Mesothelial cell of epicardium (in vitro differentiated cells): ENCODE data around the gene TOR4A. TPM values are rescaled to one million over a fixed set of nuclear protein-coding genes. Genes with fewer than 3 reads are reported as not detected.
"Not testable (repeated sequence)": the region's sequence is repeated elsewhere in the genome, so short reads cannot be mapped to it uniquely, and the experiment has no call there.

Experiments
- DNase-seq, 2 experiments: peaks; one replicate each; pipeline ENCODE4 v3.0.0; 2021; ENCODE audit warnings: low spot score in 2 of 2; ENCODE audit not compliant: unreplicated experiment in 2 of 2
- H3K27ac Mint-ChIP-seq: 2 replicates; pipeline ENCODE4 v1.8.0; 2021; ENCODE audit warnings: mixed read lengths
- H3K27me3 Mint-ChIP-seq: 2 replicates; pipeline ENCODE4 v1.8.0; 2021; ENCODE audit warnings: low read depth, mixed read lengths
- H3K36me3 Mint-ChIP-seq: 2 replicates; pipeline ENCODE4 v1.8.0; 2021; ENCODE audit warnings: mixed read lengths
- H3K4me1 Mint-ChIP-seq: 2 replicates; pipeline ENCODE4 v1.8.0; 2021; ENCODE audit warnings: mixed read lengths
- H3K4me3 Mint-ChIP-seq: 2 replicates; pipeline ENCODE4 v1.8.0; 2021; ENCODE audit warnings: mild to moderate bottlenecking, moderate library complexity, mixed read lengths
- H3K9me3 Mint-ChIP-seq: 2 replicates; pipeline ENCODE4 v1.8.0; 2021; ENCODE audit warnings: mixed read lengths
- CTCF ChIP-seq: fragments of 200-600 bp; sonication (generic); IDR thresholded peaks from one replicate; pipeline ENCODE4 v1.5.0; 2021; ENCODE audit warnings: antibody characterized with exemption; ENCODE audit not compliant: unreplicated experiment
- total RNA-seq: library from RNA; stranded (reverse); gene quantifications from 3 replicates; pipeline ENCODE4 v1.2.1, GENCODE V29; 2021

TOR4A gene
- total RNA-seq, 1 donor from 2014 or later = 6.5 TPM

- Mint-ChIP-seq H3K36me3 (no peaks in the 10 kb centered on the region), H3K4me1 (no peaks in the 10 kb centered on the region), H3K9me3 (peaks cover 14% of the 10 kb centered on the region), H3K27me3 (peaks cover 4% of the 10 kb centered on the region), H3K27ac (no peak overlapping the region), H3K4me3 (no peak overlapping the region)
- no peak for DNase-seq
- TF ChIP-seq CTCF = no peak
Observed at GRCh38 chr9:137325124-137325523, 47.6 kb downstream of the TOR4A start.

DNA sequence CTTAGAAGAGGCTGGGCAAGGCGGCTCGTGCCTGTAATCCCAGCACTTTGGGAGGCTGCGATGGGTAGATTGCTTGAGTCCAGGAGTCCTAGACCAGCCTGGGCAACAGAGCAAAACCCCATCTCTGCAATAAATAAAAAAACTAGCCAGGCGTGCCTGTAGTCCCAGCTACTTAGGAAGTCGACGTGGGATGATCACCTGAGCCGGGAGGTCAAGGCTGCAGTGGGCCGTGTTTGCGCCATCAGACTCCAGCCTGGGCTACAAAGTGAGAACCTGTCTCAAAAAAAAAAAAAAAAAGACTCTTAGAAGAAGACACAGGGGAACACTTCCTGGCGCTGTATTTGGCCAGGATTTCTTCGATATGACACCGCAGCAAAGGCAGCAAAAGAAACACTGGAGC, 48.3 kb downstream of the TOR4A start:
- H3K36me3 Mint-ChIP-seq = no peaks in the 10 kb centered on the region

DNA sequence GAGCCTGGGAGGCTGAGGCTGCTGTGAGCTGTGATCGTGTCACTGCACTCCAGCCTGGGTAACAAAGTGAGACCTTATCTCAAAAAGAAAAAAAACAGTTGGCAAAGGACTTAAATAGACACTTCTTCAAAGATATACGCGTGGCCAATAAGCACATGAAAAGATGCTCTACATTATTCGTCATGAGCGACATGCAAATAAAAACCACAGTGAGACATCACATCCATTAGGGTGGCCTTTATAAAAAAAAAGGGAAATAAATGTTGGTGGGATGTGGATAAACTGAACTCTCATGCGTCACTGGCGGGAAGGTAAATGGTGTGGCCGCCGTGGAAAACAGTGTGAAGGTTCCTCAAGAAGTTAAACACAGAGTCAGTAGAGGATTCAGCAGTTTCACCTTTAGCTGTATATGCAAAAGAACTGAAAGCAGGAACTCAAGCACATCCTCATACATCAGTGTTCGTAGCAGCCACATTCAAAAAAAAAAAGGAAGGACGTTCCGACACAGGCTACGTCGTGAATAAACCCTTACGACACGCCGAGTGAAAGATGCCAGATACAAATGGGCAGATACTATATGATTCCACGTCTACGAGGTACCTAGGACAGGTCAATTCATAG, 49.0 kb downstream of the TOR4A start:
- Mint-ChIP-seq H3K9me3 (peaks cover 15% of the 10 kb centered on the region), H3K27me3 (peaks cover 4% of the 10 kb centered on the region), H3K4me3 (no peak overlapping the region), H3K4me1 (no peaks in the 10 kb centered on the region), H3K36me3 (no peaks in the 10 kb centered on the region), H3K27ac (no peak overlapping the region)
- DNase-seq = no peak
- no peak for TF ChIP-seq CTCF

More for the DNA sequence above, 48.3 kb downstream of the TOR4A start:
- Mint-ChIP-seq H3K27me3 (peaks cover 4% of the 10 kb centered on the region), H3K9me3 (peaks cover 15% of the 10 kb centered on the region), H3K4me3 (no peak overlapping the region), H3K27ac (no peak overlapping the region), H3K4me1 (no peaks in the 10 kb centered on the region)
- no peak for DNase-seq
- no peak for TF ChIP-seq CTCF

GRCh38 chr9:137327641-137328550, 50.4 kb downstream of the TOR4A start:
- not testable (repeated sequence) for H3K4me3 Mint-ChIP-seq, H3K27me3 Mint-ChIP-seq, H3K27ac Mint-ChIP-seq, H3K4me1 Mint-ChIP-seq, DNase-seq, H3K36me3 Mint-ChIP-seq
- H3K9me3 Mint-ChIP-seq = peaks cover 19% of the 10 kb centered on the region

GRCh38 chr9:137329590-137329989, 52.1 kb downstream of the TOR4A start:
- not testable (repeated sequence) for DNase-seq, H3K27me3 Mint-ChIP-seq, H3K4me1 Mint-ChIP-seq, H3K4me3 Mint-ChIP-seq, H3K27ac Mint-ChIP-seq, H3K36me3 Mint-ChIP-seq
- peaks cover 19% of the 10 kb centered on the region for H3K9me3 Mint-ChIP-seq

DNA sequence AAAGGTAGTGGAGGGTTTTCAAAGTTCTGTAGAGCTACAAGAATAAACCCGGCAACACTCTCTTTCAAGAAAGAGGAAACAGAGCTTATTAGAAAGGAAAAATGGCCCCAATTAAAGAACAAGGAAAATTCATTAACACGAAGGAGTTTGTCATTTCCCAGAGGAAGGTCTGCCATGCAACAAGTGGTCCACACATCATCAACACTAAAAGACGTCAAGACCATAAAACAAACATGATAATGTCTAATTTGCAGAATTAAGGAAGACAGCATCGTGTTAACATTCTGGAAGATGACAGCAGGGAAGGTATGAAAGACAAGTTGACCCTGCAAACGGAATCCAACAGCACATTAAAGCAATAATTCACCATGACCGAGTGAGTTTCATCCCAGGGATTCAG, 53.2 kb downstream of the TOR4A start:
- TF ChIP-seq CTCF = no peak
- peaks cover 9% of the 10 kb centered on the region for H3K36me3 Mint-ChIP-seq
- H3K27ac Mint-ChIP-seq = no peak overlapping the region
- H3K4me1 Mint-ChIP-seq = no peaks in the 10 kb centered on the region
- H3K27me3 Mint-ChIP-seq = peaks cover 4% of the 10 kb centered on the region
- DNase-seq = no peak
- H3K9me3 Mint-ChIP-seq = peaks cover 19% of the 10 kb centered on the region
- H3K4me3 Mint-ChIP-seq = no peak overlapping the region
